Stimulated activated CD8-positive, alpha-beta memory T cell treated with anti-CD3 and anti-CD28 coated beads, Interleukin-15, amount 100 ng/mL, for 24 hours (primary cell): Measurements from ENCODE around the gene EPHA6.

Experiments used
- DNase-seq: peaks from one replicate; pipeline ENCODE4 v3.0.0-alpha.2; 2020; ENCODE audit warnings: low read depth

The EPHA6 gene

DNA sequence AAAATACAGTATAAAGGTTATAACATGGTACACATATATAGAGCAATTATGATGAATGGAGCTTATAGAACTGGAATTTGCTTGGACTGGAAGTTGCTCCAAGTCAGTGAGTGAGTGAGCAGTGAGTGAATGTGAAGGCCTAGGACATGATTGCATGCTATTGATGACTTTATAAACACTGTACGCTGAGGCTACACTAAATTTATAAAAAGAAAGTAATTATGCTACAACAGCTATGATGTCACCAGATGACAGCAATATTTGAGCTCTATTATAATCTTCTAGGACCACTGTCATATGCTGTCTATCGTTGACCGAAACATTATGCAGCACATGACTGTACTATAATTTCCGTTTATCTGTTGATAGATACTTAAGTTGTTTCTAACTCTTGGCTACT, 463.3 kb downstream of the EPHA6 start:
- no peak for DNase-seq

DNA sequence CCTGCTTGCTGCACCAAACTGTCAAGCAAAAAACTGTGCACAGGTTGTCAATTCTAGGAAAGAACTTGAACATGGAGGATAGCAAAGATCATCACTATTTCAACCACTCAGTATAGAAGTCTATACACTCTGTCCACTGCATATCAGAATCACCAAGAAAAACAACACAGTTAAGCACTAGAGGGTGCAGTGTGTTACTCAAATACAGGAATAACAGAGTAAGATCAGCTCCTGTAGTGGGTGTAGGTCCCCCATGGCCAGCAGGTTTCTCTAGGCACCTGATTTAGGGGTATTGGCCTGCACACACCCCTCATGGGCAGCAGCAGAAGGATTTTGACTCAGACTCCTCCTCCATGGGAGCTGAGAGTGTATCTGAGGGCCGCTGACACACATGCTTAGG, 464.1 kb downstream of the EPHA6 start:
- no peak for DNase-seq

DNA sequence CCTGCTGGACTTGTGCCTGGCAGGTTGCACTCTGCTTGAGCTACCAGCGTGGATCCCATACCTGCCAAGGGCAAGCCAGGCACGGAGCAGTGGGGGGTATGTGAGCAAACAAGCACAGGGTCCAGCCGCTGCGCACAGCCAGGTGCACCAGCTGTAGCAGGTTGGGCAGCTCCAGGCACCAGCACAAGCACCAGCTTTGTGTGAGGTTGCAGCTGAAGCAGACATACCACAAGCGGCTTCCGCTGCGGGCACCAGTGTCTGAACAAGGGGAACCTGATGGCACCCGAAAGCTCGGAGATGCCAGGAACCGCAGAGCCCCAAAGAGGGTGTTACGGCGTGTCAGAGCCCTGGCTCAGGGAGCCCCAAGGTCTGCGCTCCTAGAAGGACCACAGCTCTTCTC, 477.5 kb downstream of the EPHA6 start:
- no peak for DNase-seq

DNA sequence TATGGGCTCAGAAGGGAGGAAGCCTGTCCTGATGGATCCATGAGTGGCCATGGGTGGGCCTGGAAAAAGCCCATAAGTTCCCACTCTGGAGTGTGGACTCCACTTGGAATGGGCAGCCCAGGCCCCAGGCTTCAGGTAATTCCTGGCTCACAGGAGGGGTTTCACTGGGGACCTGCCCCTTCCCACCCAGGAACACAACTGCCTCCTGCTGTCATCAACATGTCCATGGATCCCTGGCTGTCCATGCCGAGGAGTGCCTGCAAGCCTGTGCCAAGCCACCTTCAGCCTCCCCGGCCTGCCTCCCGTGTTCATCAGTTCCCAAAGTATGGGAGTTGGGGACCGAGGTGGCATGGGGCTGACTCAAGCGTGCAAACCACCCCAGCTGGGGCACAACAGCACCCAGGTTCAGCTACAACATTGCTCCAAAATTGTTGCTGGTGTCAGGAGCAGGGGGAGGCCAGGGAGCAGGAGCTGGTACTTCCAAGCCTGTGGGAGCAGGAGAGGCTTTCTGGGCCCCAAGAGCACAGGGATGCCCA, 479.3 kb downstream of the EPHA6 start:
- DNase-seq = no peak

DNA sequence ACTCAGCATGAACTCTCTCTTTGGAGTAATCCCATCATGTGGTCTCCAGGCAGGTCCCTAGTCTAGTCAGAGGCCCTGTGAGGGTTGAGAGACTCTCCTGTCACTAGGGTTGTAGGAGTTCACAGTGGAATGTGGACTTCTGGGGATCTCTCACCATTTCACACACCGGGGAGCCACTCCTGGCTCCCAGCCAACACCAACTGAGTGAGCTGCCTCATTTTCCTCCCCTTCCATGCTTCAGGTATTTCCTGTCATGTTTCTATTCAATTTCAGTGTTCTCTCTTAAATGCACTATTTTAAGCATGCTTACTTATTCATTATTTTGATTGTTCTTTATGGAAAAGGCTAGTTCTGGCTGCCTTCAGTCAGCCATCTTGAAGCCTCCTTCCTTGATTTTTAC, 482.6 kb downstream of the EPHA6 start:
- DNase-seq = no peak

DNA sequence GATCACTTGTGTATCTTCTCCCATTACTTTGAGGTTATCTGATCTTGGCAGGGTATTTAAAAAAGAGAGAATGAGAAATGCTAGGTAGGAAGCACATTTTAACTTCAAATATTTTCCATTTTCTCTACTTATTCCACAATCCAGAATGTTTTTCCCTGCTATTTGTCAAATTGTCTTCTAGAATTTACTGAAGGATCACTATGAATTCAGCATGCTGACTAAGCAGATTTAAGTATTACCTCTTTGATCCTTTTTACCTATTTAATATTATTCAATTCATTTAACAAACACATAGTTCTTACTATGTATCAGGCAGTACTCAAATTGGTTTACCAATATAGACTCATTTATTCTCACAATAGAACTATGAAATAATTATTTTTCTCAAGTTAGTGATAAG, 486.7 kb downstream of the EPHA6 start:
- DNase-seq = no peak

DNA sequence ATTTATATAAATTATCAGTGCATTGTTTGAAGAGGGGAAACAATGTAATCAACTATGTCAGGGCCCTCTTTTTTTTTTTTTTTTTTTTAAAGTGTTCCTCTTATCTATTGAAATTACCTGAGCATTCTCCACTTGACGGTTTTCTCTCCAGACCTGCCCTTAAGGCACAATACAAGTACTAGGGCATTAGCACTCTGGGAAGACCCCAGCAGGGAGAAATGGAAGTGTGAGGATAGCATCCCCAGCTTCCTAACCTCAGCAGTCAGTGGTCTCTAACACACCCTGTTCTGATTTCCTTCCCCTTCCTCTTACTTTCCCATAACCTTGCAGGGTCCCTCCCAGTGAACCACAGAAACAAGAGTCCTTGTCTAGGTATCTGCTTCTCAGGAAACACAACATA, 491.8 kb downstream of the EPHA6 start:
- DNase-seq = no peak

DNA sequence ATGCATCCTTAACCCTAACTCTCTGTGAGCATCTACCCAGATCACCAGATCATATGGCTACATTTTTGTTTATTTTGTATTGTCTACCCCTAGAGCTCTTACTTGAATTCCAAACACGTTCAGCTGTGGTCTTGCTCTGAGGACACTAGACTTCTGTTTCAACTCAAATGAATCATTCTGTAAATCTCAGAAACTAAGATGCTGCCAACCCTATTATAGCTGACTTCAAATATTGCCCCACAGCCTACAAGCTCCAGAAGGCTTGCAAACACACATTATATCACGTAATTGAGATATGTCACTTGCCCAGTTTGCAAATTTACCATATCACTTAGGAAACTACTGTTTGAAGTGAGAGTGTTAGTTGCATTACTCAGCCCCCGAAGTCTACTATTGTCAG, 524.0 kb downstream of the EPHA6 start:
- no peak for DNase-seq

DNA sequence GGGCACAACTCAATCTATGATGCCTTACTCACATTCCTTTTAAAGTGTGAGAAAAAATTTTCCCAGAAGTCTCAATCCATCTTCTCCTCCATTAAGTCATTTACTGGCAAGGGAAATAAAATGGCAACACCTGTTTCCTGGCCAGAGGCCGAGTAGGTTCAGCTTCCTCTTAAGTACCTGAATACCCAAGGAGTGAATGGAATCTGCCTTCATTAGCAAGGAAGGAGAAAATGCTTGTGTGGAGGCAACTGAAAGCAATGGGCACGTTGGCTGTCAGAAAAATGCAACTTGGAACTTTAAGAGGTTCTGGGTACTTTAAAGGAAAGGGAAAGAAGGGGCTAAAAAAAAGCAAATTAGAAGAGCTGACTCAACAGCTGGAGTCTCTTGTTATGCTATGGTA, 526.5 kb downstream of the EPHA6 start:
- DNase-seq = no peak

DNA sequence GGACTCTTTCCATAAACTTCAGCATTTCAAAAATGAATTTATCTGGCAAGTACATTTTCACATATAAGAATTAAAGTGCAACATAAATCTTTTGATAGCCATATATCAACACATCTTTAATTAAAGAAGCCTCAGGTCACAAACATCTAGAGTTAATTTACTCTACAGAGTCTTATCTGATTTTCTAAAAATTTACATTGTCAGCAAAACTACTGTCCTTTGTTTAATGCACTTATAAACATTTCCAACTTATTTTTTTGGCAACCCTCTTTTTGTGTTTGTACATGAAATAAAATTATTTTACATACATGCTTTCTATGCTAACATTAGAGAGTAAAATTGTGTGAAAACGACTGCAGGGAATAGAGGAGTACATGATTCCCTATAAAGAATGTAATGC, 533.4 kb downstream of the EPHA6 start:
- DNase-seq = no peak

DNA sequence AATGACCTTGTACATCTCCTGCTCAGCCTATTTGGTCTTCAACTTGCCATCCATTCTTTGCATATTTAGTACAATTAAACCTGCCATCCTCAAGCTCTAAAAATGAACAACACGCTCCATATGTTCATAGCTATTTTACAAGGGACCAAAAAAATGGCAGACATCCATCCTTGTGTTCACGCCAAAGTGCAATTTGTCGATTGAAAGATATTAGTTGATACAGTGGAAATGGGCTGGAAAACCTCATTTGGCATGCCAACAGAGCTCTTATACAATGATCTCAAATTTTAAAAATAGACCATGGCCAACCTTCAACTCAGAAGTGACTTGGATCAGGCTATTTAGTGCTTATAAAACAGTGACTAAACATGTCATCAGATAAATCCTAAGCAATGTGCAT, 536.6 kb downstream of the EPHA6 start:
- no peak for DNase-seq

DNA sequence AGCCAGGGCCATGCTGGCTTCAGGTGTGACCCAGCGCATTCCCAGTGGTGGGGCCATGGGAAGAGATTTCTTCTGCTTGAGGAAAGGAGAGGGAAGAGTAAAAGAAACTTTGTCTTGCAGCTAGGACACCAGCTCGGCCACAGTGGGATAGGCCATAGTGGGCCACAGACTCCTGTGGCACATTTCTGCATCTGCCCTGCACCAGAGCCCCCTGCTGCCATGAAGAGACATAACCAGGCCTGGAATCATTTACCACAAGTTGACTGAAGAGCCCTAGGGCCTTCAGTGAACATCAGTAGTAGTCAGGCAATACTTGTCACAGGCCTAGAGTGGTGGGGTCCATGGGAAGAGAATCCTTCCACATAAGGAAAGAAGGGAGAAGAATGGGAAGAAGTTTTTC, 538.8 kb downstream of the EPHA6 start:
- no peak for DNase-seq

DNA sequence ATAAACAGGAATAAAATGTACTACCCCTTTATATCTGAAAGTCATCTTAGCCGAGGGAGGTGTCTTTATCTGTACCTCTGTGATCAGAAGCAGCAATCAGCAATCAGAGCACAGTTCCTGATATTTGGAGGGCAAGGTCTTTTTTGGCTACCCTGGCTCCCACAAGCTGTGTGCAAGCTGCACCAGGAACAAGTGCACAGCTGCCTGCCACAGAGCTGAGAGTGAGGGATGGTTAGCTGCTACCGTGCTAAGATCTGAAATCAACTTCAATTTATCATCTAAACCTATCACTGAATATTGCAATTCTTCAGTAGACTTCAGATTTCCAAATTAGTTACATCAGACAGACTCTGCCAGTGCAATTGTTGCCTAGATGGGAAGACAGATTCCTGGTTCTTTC, 545.6 kb downstream of the EPHA6 start:
- no peak for DNase-seq

DNA sequence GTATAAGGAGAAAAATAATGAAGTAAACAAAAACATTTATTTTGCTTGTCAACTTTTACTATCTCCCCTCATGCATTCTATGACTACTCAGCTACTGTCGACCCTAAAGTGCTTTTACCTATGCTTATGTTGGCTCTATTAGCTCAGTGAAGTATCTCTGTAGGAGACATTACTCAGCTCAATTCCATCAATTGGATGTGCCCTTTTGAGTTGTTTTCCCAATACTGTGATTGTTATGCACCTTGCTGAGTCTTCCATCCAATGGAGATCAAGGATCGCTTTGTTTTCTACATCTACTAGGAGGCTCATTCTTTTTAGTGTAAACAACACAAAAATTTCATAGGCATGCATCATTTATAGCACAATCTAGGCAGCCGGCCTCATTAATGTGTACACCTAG, 546.4 kb downstream of the EPHA6 start:
- no peak for DNase-seq

DNA sequence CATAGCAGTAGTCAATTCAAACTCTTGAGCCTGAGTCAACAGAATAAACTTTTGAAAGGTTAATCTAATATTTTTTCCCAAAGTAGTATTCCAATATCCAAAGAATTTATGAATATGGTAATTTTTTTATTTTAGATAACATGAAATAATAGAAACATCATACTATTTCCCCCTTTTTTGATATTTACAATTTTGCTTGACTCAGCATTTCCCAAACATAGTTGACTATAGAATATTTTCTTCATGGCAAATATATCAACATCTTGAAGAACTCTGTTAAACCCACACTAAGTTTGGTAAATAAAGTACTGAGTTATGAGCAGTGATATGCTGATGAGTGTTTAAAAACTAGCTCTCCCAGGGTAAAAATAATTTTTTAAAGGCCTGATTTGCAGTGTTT, 570.2 kb downstream of the EPHA6 start:
- DNase-seq = no peak

DNA sequence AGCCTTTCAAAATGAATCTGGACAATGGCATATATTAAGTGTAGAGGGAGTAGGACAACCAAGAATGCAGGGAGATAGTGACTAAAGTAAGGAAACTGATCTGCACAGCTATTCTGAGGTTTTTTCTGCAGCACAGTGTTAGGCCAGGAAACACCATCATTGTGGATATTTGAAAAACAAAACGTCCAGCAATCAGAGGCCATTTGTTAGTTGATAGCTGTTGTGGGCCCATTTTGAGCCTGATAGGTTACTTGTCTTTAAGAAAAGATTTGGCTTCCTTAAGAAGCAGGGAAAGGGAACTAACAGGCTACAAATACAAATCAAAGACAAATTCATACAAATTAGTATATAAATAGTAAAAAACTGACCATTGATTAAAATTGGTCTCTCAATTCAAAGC, 574.4 kb downstream of the EPHA6 start:
- DNase-seq = no peak

DNA sequence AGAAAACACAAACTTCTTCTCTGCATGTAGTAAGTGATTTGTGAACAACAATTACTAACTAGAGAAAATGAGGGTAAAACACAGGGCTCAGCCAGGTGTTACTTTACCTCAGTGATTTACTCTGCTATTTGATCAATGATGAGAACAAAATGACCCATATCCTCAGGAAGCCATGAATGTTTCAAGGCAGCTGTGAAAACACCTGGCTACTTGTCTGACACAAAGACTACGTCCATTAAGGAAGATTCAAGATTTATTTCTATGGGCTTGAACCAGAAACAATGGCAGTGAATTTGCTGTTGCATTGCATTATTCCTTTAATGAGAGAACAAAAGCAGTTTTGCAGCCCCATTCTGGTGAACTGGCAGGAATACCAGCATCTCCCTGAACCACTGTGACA, 575.5 kb downstream of the EPHA6 start:
- DNase-seq = no peak

DNA sequence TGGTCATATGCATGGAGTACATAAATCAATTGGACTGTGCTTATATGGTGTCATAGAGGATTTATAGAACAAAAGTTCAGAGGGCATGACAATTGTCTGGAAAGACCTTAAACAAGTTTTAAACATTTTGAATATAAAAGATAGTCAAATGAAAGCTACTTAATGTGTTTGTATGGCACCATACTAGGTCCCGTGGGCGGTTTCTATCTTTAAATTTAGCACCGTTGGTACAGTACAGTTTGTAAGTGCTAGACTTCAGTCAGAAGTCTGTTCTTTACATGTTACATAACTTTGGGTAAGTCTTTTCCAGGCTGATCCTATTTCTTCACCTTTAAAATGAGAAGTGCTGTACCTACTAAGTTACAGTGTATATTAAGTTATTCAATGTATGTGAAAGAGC, 576.8 kb downstream of the EPHA6 start:
- no peak for DNase-seq

DNA sequence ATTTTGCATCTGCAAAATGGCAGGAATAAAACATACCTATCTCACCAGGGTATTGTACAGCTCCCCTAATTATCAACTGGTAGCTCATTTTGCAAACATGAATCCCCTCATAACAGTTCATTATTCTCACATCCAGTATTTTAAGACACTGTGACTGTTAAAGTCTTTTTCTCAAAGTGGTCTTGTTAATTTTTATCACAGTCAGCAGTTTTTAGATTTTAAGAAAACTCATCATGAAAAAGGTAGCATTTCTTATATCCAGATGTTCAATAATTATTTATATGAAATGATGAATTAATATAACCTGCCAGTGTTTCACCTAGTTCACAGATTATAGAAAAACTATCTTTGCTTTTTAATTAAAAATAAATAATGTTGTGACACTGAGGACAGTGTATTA, 595.2 kb downstream of the EPHA6 start:
- no peak for DNase-seq

DNA sequence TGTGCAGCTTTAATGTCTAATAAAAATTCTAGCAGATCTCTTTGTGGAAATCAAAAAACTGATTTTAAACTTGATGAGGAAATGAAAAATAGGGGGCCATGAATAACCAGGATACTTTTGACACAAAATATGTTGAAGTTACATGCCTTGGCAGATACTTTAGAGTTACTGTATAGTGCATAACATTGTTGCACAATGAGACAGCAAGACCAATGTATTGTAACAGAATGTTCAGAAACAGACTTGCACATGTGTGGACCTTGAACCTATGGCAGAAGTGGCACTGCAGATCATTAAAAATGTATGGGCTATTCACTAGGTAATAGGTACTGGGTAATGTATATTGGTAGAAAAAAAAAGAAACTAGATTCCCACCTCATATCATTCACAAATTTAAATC, 607.2 kb downstream of the EPHA6 start:
- no peak for DNase-seq

DNA sequence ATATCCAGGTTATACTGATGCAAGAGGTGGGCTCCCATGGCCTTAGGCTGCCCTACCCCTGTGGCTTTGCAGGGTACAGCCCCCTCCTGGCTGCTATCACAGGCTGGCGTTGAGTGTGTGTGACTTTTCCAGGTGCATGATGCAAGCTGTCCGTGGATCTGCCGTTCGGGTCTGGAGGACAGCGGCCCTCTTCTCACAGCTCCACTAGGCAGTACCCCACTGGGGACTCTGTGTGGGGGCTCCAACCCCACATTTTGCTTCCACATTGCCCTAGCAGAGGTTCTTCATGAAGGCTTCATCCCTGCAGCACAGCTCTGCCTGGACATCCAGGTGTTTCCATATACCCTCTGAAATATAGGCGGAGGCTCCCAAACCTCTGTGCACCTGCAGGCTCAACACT, 610.6 kb downstream of the EPHA6 start:
- no peak for DNase-seq

DNA sequence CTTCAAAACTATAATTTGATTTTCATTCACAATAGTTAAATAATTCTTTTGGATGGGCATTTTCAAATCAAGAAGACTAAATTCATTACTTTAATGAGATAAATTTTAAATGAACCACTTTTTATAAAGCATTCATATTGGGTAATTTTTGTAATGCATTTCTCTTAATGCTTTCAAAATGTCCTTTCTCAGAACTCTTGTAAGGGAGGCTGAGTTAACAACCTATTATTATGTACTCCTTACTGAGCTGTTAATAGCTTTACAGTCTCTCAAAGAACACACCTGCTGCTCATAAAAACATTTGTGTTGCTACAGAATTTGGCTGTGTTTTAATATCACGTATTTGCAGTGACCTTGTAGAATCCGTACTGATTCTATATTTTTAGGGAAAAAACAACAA, 616.2 kb downstream of the EPHA6 start:
- no peak for DNase-seq

DNA sequence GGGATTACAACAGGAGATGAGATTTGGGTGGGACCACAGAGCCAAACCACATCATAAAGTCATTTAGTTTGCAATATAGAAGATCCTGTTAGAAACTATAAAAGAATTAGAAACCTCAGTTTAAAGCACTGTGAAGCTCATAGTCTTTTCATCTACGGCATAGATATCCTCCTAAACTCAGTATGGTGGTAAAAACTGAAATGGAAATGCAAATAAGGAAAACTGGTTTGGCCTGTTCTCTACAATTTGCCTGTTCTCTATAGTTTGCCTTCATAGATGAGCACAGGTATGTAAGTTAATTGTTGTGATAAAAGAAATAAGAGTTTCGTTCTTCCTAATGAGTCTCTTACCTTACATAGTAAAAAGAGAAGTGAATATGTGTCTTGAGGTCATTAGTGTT, 618.5 kb downstream of the EPHA6 start:
- no peak for DNase-seq

DNA sequence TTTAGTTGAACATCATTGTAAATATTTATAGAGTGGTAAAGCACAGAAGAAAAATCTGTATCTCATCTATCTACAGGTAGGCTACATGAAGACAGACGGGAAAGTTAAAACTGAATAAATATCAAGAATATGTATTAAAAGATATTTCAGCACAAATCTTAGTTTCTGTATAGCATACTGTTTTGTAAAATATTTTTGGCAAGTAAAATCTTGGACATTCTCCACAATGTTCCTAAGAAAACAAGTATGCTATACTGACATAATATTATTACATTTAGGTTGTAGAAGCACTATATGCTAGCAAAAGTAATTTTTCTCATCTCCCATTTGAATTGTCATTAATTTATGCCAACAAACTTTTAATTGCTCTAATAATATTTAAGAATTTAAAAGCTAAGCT, 623.7 kb downstream of the EPHA6 start:
- no peak for DNase-seq

DNA sequence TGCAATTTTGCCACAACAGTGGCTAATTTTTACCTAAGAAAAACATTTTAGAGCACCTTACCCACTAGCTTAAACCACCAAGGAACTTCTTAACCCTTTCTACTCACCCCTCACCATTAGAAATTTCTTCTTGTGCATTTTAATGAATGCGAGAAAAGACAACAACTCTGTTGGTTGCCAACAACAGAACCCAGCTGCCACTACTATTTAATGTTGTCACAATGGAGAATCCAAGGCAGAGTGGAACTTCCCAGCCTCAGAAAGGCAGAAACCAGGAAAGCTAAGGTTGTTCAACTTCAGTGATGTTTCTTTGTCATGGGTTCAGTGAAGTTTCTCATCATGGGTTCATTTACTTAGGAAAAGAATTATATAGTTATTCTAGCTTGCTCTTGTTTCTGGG, 625.0 kb downstream of the EPHA6 start:
- no peak for DNase-seq
